GM12891 (cell line): ENCODE results near the gene IMMP2L.

Experiments
- POLR2A ChIP-seq: IDR thresholded peaks from 2 replicates; pipeline ENCODE4 v1.6.1; 2011; ENCODE audit warnings: low read depth, low read length, control low read depth
- POLR2AphosphoS5 ChIP-seq: IDR thresholded peaks from 2 replicates; pipeline ENCODE4 v1.6.1; 2011; ENCODE audit warnings: low read depth, low read length, control low read depth
- TAF1 ChIP-seq: IDR thresholded peaks from 2 replicates; pipeline ENCODE4 v1.6.1; 2011; ENCODE audit warnings: low read depth, low read length, control low read depth

- TF ChIP-seq POLR2AphosphoS5 (no peak), TAF1 (no peak), POLR2A (no peak)
Observed at GRCh38 chr7:110905773-110906566, 656.3 kb downstream of the IMMP2L start.
